WTC11 (cell line): ENCODE measurements around the gene GHITM.
"Not testable (repeated sequence)": the region's sequence is repeated elsewhere in the genome, so short reads cannot be mapped to it uniquely, and the experiment has no call there.

Source experiments
- AR ChIP-seq: fragments of 250-450 bp; sonication (Bioruptor Pico); IDR thresholded peaks from 2 replicates; pipeline ENCODE4 v1.9.0; 2021; ENCODE audit warnings: mild to moderate bottlenecking
- CTCF ChIP-seq: fragments of 200-600 bp; IDR thresholded peaks from 2 replicates; pipeline ENCODE4 v1.8.0; 2022; ENCODE audit warnings: antibody characterized with exemption
- E2F4 ChIP-seq: sonication (generic); formaldehyde crosslinking; IDR thresholded peaks from 2 replicates; pipeline ENCODE4 v1.8.1; 2022; ENCODE audit warnings: low read depth, mild to moderate bottlenecking, moderate library complexity, missing genetic modification reagents, borderline replicate concordance
- ELF4 ChIP-seq: sonication (generic); formaldehyde crosslinking; IDR thresholded peaks from 2 replicates; pipeline ENCODE4 v1.8.1; 2022; ENCODE audit warnings: low read depth, mild to moderate bottlenecking, moderate library complexity, missing genetic modification reagents
- HMGXB4 ChIP-seq: sonication (generic); formaldehyde crosslinking; IDR thresholded peaks from 2 replicates; pipeline ENCODE4 v1.8.1; 2023; ENCODE audit warnings: mild to moderate bottlenecking, moderate library complexity, missing genetic modification reagents
- PRDM15 ChIP-seq: sonication (generic); formaldehyde crosslinking; IDR thresholded peaks from 2 replicates; pipeline ENCODE4 v1.8.0; 2022; ENCODE audit warnings: missing genetic modification reagents
- SP1 ChIP-seq: sonication (generic); formaldehyde crosslinking; conservative IDR thresholded peaks from 2 replicates; pipeline ENCODE4 v1.8.1; 2022; ENCODE audit warnings: missing genetic modification reagents
- STAT6 ChIP-seq: sonication (generic); formaldehyde crosslinking; conservative IDR thresholded peaks from 2 replicates; pipeline ENCODE4 v1.8.1; 2023; ENCODE audit warnings: mild to moderate bottlenecking, low read depth, missing genetic modification reagents, moderate library complexity
- TP53 ChIP-seq: sonication (generic); formaldehyde crosslinking; IDR thresholded peaks from 2 replicates; pipeline ENCODE4 v1.8.1; 2023; ENCODE audit warnings: mild to moderate bottlenecking, missing genetic modification reagents
- ZBTB21 ChIP-seq: sonication (generic); formaldehyde crosslinking; IDR thresholded peaks from 2 replicates; pipeline ENCODE4 v1.8.1; 2023; ENCODE audit warnings: mild to moderate bottlenecking, missing genetic modification reagents, borderline replicate concordance

GRCh38 chr10:84125910-84126784 lies 13.2 kb upstream of the GHITM start:
- not testable (repeated sequence) for TF ChIP-seq HMGXB4 (CRISPR knock-in tag); CTCF; ELF4 (CRISPR knock-in tag); TP53 (CRISPR knock-in tag); AR (CRISPR knock-in tag); STAT6; PRDM15 (CRISPR knock-in tag); E2F4 (CRISPR knock-in tag); SP1 (CRISPR knock-in tag); ZBTB21 (CRISPR knock-in tag)
